GM18861 (cell line): ENCODE measurements around the gene TLL1.

Experiments used
- ATAC-seq: cut with Tn5 transposase; IDR thresholded peaks from one replicate; pipeline ENCODE4 v1.9.1; 2021; ENCODE audit not compliant: unreplicated experiment

TLL1 gene

DNA sequence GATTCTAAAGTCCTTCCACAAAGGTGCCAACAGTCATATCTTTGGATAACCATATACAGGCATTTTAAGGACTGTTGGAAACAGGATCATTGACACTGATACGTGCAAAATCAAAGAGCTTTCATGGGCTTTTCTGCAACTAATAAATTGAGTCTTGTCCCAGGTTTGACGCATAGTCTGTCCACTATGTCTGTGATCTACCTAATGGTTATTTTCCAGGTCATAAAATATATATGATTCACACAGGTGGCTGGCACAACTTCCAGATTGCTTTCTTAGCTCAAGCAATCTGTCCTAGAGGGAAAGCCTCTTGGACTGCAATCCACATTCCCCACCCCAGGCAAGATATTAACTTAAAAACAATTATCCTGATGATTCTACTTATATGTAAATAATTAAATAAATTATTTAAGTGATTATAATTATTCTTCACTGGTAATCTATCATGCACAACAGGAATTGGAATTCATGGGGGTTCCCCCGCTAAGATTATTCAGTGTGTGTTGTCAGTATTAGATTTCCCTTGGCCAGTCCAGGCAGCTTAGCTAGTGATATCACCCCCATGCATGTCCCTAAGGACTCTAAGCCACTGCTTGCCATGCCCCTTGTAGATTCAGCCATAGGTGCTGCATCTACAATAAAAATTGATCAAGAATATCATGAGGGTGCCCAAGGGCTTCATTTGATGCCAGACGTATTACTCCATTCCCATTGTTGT lies 97.8 kb downstream of the TLL1 start:
- no peak for ATAC-seq

- ATAC-seq, result no peak
These were observed 98.4 kb downstream of the TLL1 start for GRCh38 chr4:165971446-165971845.

DNA sequence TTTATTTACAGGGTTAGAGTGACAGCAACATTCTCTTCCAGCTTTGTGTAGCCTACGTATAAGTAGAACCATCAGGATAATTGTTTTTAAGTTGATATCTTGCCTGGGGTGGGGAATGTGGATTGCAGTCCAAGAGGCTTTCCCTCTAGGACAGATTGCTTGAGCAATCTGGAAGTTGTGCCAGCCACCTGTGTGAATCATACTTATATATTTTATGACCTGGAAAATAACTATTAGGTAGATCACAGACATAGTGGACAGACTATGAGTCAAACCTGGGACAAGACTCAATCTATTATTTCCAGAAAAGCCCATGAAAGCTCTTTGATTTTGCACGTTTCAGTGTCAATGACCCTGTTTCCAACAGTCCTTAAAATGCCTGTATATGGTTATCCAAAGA lies 98.9 kb downstream of the TLL1 start:
- no peak for ATAC-seq

DNA sequence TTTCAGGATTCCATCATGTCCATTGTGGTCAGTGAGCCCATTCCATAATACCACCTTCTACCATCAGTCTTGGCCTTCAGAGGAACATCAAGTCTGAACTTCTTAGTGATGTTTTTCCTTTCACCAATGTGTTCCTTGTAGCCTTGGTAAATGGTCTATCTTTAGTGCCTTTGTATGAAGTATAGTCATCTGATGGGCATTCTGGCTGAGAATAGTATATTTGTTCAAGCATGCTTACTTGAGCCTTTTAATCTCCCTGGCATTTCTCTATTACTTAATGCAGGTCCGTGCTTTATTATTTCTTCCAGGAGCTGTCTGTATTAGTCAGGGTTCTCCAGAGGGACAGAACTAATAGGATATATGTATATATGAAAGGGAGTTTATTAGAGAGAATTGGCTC lies 99.7 kb downstream of the TLL1 start:
- ATAC-seq, result no peak

DNA sequence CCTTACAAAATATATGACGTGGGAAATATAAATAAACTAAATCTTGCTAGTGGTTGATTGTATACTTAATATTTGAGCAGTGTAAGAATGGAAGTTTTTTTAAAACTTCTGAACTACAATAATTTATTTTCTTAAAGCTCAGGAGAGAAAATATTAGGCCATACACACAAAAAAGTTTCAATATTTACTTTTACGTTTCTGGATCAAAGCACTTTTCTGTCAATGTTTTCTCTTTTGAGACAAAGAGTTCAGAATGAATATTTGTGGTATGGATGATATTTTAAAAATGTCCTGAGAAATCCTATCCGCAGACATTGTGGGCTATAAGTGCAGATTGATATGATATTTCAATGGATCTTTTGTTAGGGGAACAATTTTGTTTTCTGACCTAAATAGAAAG lies 109.9 kb downstream of the TLL1 start:
- ATAC-seq, result no peak

DNA sequence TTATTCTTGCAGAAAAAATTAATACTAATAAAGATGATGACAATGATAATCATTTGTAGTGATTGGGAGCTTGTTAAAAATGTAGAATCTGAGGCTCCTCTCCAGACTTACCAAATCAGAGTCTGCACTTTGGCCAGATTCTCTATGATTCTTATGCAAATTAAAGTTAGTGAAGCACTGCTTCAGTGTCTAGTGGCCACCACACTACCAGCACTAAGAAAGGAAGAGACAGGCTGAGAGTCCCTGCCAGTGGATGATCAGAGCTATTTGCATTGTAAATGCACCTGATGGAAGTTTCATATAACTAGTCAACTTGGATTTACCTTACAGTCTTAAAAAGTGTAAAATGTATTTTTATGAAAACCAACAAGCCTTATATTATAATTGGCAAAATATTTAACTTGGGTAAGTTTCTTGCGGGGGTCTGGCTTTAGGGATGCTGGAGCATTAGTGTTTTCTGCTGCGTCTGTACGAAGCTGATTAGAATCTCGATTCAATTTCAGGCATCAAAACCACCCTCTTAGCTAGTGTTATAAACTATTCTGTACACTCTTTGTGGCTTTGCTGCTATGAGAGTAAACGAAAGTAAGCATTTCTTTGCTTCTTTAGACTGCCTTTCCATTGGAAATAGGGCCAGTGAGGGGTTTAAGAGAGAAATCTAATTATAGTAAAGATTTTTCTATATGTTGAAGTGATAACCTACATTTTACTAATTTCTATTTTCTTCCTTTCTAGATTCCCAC lies 114.1 kb downstream of the TLL1 start:
- ATAC-seq, result no peak

DNA sequence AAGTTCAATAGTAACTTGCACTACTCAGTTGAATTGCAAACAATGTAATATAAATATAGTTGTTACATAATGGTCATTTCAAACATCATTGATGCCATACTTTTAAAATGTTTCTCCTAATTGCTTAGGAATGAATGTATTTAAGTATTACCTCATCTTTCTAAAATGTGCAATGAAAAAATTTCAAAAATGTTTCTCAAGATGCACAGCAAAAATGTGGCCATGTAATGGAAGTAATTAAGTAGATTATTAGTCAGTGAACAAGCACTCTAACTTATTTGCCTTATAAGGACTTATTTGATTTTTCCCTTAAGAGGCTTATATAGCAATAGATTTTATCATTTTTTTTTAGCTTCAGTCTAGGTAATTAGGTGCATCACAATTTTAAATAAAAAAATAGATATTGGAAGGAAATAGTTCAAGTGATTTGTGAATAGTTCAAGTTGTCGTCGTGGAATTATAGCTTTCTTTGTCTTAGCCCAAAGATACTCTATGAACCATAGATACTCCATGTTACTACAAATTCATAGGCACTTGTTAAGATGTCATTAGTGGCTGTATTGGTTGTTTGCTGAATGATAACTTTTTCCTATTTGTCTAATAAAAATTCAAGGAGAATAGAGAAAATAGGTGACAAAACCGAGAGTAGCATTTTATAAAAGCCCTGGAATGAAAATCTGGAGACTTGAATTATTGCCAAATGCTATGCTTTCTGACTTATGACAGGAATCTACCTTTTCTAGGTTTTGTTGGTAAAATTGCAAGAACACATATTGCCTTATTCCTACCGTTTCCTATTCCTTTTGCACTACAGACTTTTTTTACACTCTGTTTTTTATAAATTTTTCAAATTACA lies 118.5 kb downstream of the TLL1 start:
- no peak for ATAC-seq

DNA sequence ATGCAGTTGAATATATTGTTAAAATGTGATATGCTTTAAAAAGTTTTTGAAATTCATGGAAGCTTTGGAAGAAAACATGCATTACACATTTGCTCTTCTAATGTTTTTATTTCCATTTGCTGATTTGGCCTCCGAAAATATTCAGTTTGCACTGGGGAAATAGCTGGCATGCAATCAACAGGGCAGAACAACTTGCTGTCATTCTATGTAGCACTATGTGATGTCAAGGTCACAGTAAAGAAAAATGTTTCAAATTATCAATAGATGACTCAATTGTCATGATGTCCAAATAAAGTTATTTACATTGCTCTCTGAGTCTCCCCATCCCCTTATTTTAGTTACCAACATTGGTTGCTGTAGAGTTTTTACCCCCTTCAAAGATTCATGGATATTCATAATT lies 119.2 kb downstream of the TLL1 start:
- ATAC-seq, result no peak

GRCh38 chr4:165994701-165995100 lies 121.7 kb downstream of the TLL1 start:
- ATAC-seq, result no peak

DNA sequence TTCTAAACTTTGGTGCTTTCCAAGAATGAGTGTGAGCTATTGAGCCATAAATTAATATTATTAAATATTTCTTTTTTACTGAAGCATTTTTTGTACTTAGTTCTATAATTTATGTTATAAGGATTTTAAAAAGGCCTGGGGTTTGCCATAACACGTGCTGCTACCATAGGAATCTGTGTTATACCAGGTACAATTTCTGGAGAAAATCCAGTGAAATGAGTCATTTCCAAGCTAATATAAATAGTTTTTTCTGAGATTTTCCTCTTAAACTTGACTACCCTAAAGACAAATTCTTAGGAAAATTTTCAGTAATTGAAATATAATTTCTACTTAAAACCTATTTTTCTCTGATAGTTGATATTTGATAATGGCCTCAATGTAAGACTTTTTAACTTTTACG lies 130.8 kb downstream of the TLL1 start:
- no peak for ATAC-seq

DNA sequence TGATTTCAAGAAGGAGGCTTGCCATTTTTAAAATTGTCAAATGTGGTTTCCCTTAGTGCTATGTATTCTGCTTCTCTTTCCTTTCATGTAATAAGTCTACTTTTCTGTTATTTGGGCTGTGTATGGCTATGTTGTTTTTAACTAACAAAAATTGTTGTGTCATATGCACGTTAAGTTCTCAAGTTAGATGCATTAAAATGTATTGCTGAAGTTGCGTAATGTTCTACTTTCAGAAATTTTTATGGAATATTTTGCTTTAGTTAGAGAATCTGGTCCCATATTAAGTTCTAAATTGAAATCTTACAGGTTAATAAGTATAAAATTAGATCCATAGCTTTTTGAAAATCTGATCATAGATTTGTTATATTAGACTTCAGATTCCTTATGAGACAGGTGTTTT lies 133.2 kb downstream of the TLL1 start:
- no peak for ATAC-seq

GRCh38 chr4:166008510-166008909 lies 135.5 kb downstream of the TLL1 start:
- no peak for ATAC-seq

GRCh38 chr4:166012129-166013030 lies 139.3 kb downstream of the TLL1 start:
- no peak for ATAC-seq

DNA sequence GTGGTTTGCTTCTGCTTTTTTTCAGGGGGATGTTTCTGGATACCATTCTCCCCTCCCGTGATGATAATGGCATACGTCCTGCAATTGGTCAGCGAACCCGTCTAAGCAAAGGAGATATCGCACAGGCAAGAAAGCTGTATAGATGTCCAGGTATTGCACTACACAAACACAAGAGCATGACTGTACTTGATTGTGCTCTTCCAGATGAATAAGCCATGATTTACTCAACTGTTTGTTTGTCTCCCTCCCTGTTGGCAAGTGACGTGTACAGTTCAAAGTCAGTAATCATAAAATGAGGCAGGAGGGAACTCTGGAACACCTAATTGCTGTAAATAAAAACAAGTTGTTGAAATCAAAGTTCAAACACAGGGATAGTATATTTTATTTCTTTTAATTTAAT lies 141.4 kb downstream of the TLL1 start:
- ATAC-seq, result no peak

- ATAC-seq, result no peak
These were observed 144.8 kb downstream of the TLL1 start for GRCh38 chr4:166017804-166018203.

DNA sequence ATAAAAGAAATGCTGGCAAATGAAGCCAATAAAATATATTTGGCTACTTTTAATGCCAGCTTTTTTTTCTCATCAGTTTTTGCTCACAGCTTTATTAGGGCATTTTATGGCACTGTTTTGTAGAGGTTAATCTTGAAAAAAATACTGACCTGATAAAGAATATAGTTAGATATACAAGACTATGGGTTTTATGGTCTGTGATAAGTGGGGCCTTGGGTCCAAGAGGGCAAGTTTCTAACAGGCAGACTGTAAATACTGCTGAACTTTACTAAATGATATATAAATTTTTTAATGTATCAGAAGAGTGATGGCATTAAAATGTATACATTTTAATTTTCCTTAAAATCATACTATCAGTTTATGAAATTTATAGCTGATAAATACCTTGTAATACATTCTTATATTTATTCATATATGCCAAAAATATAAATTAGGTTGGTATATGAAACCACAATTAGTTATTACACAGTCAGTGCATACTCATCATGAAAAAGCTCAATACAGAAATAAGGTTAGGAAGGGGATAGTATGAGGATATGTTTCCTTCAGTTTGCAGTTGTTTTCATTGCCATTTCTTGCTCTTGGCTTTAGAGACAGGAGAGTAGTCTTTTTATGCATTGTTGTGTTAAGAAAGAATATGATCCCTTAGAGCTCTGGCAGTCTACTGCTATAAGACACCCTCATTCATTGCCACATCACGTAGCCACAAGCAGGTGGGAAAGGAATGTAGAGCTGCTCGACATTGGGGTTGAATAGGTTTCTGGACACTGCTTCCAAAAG lies 146.6 kb downstream of the TLL1 start:
- ATAC-seq, result no peak

DNA sequence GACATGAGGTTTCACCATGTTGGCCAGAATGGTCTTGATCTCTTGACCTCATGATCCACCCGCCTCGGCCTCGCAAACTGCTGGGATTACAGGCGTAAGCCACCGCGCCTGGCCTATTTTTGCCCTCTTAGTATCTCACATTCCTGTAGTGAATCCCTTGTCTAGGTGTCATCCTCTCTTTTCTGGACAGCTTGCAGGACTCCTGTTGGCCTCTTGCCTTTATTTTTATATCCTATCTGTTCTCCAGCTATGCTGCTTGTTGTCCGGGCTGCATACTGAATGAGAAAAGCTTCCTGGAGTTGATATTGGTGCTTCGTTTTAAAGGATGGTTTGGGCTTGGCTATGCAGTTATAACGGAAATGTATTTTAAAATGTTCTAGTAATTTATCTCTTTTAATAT lies 148.6 kb downstream of the TLL1 start:
- ATAC-seq, result no peak

DNA sequence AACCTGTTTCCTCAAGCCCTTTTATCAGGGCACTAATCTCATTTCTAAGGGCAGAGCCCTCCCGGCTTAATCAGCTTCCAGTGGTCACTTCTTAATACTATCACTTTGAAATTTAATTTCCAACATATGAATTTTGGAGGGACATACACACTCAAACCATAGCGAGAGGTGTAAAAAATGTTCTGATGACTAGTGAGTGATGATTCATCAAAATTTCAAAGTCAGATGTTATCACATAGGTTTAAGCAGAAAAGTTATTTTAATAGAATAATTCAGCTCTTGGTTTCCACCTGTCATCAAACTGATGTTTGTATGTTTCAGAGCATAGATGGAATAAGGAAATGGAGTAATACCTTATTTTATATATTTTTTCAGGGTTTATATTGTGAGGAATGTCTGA lies 161.9 kb downstream of the TLL1 start:
- ATAC-seq, result no peak

GRCh38 chr4:166039822-166040221 lies 166.8 kb downstream of the TLL1 start:
- ATAC-seq, result no peak

DNA sequence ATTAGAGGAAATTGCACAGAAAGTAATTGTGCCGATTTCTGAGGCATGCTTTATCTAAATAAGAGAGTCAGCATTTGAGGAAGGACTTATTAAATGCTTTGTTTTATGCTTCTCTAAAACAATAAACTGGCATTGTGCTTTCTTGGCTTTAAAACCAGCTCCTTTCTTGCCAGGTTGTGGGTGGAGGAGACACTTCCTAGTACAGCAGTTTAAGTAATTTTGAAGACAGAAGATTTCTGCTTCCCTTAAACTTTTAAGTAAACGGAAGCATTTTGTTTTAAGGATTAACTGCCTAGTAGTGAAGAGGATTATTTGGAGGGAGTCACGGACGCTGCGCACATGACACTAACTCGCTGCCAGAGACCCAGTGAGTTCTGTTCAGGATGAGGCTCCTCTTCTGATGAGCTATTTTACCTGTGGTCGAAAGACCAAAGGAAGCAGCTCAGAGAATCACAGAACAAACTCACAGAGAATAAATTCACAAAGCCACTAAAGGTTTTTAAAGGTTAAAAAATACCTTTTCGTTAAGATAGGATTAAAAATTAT lies 169.5 kb downstream of the TLL1 start:
- no peak for ATAC-seq
